GM21528 (cell line): ENCODE measurements around the gene HPCA.

Source experiments
- ATAC-seq: cut with Tn5 transposase; IDR thresholded peaks from one replicate; pipeline ENCODE4 v1.9.1; 2021; ENCODE audit warnings: mild to moderate bottlenecking, moderate library complexity; ENCODE audit not compliant: unreplicated experiment, low FRiP score

Gene HPCA

DNA sequence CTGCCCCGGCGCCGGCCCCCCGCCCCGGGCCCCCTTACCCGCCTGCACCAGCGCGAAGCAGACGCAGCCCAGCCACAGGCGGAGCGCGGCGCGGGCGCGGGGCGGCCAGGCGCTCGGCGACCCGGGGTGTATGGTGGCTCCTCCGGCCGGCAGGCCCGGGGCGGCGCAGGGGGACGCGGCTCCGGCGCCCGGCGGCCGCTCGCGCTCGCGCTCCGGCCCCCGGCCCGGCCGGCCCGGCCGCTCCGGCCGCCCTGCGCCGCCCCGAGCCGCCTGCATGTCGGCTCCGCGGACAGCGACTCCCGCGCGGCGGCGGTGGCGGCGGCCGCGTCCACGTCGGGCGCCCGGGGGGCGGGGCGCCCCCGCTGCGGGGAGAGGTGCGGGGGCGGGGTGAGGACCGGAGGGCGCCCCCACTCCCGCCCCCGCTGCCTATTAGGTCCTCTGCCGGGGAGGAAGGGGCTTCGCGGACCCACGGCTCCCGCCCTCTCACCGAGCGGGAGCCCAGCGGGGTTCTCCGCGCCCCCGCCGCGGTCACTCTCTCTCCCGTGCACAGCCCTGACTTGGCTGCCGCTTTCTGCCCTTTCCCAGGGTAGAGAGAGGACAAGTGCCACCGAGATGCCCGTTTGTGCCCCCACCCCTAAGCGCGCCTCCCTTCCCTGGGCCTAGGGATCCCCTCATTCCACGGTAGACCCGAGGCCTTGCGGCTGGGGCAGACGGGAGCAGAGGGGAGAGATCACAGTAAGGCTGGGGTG lies 15.5 kb upstream of the HPCA start, which contains the start of gene FNDC5:
Gene FNDC5, minus strand, starts transcription at position 298 of the 749 bp plus-strand sequence.
- ATAC-seq: no peak

DNA sequence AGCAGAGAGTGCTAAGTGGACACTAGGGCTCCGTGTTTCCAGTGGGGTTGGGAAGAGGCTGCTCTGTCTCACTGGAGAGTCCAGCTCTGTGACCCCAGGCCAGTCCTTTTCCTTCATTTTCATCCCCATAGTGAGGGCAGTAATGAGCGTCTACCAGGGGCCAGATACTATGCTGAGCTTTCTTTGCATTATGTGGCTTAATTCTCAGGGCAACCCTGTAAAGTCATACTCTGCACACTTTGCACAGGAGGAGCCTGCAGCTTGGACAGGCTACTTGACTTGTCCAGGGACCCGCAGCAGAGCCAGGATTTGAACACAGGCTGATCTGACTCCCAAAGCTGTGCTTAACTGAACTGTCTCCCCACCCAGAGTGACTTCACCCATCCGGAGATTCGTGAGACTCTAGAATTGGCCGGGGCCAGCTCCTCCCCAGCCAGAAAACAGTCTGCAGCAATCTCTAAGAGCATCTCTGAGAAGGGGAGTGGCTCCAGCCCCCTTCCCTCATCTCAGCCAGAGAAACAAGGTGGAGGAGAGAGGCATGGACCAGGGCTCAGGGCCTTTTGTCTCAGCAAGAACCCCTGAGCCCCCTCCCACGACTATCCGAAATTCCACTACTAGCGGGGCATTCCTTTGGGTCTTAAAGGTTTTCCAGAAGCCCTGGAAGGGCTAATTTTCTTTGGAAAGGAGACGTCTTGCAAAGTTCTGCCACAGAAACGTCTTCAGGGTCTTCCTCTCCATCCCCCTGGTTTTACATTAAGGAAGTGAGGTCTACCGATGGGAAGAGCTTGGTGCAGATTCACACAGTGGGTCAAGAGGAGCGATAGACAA lies 14.7 kb upstream of the HPCA start:
- no peak for ATAC-seq

DNA sequence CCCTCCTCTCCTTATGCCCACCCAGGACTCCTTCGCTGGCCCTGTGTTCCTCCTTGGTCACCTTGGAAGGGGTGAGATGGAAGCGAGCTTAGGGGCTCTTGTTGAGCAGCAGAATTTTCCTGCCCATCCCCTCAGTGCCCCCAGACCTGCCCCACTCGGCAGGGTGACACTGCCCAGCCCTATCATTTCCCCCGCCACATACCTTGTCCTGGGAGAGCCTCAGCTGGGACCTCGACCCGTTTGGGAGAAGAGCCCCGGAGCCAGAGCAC lies 14.2 kb upstream of the HPCA start:
- ATAC-seq: no peak

DNA sequence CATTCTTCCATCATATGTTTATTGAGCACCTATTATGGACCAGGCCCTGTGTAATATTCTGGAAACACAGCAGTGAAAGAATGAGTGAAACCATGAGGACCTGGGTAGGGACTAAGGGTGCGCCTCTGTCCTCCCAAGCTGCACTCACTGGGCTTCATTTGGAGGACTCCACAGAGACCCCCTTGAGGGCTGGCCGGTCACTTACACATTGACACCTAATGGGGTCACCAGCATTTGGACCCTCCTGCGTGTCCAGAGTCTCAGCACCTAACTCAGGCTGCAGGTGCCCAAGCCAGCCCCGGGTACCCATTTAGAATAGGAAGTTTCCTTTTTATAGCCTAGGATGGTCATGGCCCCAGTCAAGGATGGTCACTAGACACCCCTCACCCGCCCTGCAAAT lies 12.8 kb upstream of the HPCA start:
- ATAC-seq: no peak

DNA sequence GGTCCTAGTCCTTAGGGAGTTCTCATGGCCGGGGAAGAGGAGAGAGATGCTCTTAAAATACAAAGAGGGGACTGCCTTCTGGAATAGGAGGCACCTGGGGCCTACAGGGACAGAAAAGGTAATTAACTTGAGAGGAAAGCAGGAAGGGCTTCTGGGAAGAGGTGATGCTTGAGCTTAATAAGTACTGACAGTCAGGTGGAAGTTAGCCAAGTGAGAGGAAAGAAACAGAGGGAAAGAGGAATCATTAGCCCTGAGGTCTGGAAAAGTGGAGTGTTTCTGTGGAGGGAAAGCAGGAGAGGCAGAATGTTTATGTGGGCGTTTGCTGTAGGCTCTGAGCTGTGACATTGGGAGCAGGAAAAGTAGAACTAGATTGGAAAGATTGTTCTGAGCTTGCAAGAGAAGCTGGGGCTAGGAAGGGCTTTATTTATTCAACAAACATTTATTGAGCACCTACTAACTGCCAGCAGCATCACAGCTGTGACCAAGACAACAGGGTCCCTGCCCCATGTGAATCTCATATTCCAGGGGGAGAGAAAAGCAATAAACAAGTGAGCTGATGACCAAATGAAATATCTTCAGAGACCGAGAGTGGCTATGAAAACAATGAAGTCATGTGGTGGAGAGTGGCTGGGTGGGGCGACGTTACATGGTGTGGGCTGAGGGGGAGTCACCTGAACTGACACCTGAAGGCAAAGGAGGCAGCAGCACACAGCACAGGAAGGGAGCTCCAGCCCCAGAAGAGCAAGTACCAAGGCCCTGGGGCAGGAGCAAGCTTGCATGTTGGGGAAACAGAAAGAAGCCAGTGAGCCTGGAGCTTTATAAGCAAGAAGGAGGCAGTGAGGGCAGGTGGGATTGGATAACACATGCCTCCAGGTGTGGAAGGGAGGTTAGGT lies 11.2 kb upstream of the HPCA start:
- no peak for ATAC-seq

DNA sequence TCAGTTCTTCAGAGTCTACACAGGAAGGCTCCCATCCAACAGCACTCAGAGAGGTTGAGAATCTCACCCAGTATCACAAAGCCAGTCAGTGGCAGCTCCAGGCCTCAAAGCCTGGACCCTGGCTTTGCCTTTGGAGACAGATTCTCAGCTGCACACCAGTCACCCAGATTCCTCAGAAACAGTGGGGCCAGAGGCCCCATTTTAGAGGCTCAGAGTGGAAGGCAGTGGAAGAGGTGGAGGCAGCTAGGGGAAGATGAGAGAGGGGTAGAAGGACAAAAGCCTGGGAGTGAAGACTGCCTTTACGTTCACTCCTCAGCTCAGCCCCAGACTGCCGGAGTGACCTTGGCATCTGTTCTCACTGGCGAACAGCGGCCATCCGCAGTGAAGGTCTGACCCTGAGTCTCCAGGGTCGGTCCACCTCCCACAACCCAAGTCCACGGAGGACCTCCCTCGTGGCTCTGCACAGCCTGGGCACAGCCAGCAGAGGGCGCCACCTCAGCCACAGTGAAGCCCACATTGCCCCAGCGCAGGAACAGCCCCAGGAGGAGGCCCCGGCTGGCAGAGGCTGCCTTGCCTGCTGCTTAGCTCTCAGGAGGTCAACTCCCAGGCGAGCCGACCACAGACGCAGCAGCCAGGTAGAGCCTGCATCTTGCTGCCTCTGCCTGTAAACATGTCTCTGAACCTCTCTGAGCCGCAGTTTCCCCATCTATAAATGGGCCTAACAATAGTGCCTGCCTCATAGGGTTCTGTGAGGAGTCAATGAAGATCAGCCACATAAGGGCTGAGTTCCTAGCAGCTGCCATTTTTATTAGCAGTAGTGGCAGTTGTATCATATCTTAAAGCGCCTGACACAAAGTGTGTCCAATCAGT lies 9.7 kb upstream of the HPCA start:
- ATAC-seq: no peak

DNA sequence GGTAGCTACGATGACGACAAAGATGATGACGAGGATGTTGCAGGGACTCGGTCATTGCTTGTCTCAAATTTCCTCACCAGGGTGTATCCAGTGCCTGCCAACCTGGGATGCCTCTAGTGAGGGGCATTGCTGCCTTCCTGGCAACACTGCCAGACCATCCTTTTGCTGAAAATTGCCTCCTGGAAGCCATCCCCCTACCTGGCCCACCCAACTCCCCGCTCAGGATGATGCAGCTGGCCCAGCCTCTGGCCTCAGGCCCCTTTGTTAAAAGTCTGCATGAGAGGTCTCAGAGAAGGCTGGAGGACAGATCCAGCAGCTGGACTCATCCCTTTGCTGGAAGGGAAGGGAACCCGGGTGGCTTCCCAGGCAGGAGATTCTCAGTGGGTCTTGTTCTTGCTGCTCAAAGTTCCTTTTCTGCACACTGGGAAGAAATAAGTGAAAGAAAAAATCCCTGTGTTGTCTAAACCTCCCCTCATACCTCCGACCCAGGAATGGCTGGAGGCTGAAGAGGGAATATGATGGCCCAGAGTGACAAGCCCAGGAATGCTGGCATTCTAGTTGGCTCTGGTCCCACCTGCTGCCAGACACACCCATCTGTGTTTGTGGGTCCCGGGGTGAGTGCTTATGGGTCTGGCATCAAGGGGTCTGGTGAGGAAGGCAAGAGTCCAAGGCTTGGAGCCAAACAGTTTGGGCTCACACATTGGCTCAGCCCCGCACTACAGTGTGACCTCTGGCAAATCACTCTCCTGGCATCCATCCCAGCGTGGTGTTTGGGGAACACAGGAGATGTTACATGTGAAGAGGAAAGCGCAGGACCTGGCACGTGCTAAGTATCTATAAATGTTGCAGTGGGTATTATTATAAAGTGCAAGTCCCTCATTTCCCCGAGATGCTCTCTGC lies 8.8 kb upstream of the HPCA start:
- ATAC-seq: no peak

DNA sequence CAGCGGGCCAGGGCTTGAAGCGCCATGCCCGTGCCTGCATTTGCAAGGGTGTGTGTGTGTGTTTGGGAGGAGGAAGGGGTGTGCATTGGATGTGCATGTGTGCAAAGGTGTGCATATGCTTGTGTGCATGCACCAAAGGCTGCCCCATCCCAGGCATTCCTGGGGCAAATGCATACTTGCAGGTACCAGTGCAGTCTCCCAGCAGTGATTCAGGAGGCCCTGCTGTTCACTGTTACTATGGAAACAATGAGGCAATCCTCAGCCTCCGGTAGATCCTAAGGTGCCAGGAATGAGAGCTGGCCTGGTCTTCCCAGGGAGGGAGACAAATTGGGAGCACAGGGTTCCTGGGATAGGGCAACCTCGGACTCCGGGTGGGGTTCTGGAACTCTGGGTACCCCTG lies 8.1 kb upstream of the HPCA start:
- no peak for ATAC-seq

DNA sequence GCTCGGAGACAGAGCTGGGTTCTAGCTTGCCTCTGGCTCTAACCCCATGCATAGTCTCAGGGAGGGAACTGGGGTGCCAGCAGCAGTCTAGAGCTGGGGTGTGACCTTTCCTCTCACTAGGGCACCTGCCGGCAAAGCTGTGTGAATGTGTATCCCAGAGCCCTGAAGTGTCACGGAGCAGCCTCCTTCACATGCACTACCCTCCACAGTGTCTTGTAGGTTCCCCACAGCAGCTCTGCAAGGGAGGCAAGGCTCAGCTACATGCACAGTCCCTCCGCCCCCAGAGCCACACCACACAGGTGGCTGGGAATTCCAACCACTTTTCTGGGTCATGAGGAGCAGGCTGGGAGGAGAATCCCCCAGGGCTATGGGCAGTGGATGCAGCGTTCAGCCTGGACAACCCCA lies 7.7 kb upstream of the HPCA start:
- no peak for ATAC-seq

DNA sequence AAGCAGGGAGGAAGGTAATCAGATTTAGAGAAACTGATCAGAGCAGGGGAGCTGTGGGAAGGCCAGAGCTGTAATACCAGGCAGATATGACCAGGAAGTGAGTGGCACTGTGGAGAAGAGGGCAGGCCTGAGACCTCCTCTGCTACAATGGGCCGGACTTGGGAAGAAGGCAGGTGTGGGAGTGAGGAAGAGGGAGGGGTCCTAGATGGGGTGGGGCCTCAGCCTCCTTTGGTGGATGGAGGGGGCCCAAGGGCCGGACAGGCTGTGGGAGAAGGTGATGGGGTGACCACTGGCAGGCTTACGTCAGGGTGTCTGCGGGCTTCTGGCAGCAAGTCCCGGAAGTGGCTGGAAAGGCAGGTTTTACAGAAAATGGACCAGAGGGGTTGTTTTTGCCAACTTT lies 5.0 kb upstream of the HPCA start:
- no peak for ATAC-seq

DNA sequence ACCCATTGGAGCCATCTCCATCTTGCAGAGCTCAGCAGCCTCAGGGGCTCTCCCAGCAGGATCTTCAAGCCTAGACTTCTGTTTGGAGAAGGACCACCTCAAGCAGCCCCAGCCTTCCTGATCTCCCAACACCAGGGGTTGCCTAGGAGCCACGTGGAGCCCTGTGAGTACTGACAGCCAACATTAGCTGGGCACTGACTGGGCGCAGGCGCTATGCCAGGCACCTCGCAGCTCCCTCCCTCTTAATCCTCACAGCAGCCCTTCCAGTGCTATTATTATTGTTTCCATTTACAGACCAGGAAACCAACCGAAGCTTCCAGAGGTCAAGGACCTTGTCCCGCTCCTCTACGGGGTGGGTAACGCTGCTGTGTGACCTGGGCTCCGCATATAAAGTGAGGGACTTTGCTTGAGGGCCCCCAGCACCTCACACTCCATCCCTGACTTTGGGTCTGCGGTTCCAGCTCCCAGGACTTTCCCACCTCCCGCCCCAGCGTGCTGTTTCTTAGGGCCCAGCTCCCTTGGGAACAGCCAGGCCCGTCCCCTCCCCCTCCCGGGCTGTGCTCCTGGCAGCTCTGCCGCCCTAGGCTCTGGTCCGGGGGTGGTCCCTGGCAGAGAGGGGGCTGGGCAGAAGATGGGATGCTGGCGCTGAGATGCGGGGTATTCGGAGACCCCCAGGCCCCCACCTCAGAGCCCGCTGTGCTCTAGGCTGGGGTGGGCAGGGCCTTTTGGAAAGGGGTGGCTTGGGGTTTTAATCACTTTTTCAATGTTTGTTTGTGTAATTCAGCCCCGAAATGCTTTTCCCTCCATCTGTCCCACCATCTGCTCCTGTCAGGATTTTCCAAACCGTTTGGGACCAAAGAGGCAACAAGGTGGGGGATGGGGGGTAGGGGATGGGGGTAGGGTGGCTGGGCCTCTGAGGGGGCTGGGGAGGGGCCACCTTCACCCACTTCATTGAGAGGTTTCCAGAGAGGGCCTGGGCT lies 4.1 kb upstream of the HPCA start:
- ATAC-seq: no peak

DNA sequence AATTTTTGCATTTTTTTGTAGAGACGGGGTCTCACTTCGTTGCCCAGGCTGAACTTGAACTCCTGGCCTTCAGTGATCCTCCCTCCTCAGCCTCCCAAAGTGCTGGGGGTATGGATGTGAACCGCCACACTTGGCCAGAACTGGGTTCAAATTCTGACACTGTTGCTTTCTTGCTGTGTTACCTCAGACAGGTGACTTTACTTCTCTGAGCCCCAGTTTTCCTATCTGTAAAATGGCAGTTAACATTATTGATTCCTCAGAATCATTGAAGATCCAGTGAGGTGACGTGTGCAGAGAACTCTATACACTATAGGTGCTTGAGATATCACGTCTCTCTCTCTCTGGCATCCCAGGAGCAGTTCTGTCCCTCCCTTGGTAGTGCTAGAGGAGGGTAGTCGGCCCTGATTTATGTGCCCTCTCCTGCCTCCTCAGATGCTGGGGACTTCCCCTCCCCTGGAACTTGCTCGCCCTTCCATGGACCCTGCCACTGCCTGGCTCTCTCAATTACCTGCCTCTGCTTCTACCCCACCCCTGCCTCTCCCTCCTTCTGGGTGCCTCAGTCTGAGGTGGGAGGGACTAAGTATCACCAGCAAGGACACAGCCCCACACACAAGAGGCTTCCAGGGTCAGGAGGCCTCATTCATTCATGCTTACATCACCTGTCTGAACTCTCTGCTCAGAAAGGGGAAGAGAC lies 2.8 kb upstream of the HPCA start:
- ATAC-seq: no peak

DNA sequence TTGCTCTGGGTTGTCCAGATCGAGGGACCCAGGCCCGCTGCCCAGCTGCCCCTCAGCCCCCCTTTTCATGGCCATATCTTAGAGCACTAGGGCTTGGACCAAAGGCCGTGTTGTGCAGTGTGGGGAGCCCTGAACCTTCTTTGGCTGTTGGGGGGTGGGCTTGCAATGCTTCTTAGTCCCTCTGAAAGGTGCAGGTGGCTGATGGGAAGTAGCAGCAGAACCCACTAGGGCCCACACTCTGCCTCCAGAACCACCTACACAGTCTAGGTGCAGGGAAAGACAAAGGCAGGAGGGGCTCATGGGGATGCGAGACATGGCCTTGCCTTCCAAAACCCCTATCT lies 2.3 kb upstream of the HPCA start:
- ATAC-seq: no peak

DNA sequence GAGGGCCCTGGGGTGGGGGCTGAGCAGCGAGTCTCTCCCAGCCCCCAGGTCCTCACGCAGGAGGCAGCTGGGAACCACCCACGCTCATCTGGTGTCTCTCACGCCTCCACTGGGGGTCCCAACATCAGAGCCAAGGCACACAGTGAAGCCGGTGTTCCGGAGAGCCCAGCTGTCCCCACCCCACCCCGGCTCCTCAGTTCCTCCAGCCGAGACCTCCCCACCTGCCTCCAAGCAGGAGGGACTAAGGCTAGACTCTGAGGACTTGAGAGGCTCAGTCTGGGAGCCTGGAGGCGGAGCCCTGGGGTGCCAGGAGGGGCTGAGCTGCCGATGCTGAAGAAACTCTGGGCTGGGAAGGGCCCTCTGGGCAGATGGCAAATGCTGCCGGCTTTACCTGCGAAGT lies 1.6 kb upstream of the HPCA start:
- no peak for ATAC-seq

DNA sequence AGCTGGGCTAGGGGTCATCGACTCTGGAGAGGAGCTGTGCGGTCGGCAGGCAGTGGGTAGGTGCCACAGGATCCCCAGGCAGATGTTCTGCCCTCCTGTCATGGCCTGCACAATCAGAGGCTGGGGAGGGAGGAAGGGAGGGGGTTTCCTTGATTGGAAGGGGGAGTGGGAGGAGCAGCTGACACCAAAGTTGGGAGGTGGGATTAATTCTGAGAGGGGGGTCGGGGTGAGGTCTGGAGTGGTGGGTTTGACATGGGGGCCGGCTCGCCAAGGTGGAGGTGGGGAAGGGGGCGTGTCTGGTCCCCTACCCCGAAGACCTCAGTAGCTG lies 651 bp upstream of the HPCA start:
- ATAC-seq: no peak

DNA sequence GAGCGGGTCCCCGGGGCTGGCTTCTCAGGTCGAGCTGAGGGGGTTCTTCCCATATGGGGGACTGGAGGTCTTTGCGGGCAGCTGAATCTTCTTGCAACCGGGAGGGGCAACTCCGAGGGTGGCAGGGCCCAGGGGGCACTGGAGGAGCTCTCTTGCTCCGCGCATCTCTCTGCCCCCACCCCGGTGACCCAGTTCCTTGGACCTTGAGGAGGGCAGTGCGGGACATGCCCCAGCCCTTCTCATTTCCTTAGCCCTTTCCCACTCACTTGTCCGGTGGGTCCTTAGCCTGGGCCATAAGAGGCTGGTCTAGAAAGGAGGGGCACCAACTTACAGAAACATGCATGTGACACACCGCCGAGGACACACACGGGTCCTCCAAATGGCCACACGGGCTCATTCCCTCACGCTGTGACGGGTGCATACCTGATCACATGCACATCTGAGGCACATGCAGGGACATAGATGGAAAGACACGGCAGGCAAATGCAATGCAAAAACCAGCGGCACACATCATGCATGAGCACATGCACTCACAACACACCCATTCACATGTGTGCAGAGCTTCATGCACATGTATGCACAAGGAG lies 630 bp downstream of the HPCA start:
- ATAC-seq: no peak

DNA sequence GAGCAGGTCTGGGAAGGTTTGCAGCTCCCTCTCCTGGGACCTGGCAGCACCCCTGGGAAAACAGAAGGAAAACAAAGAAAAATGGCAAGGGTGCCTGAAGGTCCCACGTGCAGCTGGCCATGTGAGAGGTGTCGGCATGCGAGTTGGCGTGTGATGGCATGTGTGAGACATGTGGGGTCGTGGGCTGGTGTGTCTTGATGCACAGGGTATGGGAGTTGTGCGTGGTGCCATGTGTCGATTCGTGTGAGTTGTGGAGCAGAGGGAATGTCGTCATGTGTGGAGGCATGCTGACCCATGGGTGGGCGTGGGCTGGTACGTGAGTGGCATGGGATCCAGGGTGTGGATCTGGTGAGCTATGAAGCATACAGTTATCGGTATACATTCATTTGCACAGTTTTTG lies 1.3 kb downstream of the HPCA start:
- ATAC-seq: no peak
